Effector CD4-positive, alpha-beta T cell (primary cell): Measurements from ENCODE around the gene EPHB3.

Experiments
- DNase-seq: peaks from one replicate; pipeline ENCODE4 v3.0.0-alpha.2; 2020

The EPHB3 gene

DNA sequence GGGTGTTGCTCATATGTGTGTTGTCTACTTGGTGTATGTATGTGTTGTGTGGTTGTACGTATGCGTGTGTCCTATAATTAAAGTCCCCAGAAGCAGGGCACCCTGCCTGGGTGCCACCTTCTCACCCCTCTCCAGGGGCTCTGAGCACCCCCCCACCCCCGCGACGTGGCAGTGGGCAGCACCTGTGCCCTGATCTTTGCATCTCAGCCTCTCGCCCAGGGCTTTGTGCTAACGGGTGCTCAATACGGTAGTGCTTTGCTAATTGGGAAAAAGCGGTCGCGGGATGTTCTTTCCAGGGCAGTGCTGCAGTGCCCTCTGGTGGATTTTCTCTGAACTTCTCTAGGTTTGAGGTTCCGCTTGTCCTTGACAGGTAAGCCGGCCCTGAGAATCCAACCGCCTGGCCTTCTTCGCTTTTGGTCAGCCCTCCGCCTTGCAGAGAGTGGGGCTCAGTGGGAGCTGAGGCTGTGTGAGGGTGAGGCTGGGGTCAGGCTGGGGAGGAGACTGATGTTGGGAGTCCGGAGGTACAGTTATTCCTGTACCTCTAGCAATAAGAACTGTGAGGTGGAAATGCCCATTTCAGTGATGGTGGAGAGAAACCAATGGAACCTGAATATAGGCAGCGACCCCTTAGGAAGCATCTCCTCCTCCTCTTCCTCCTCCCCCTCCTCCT is 17.6 kb upstream of the EPHB3 start:
- peak; percentile 62 for DNase-seq

DNA sequence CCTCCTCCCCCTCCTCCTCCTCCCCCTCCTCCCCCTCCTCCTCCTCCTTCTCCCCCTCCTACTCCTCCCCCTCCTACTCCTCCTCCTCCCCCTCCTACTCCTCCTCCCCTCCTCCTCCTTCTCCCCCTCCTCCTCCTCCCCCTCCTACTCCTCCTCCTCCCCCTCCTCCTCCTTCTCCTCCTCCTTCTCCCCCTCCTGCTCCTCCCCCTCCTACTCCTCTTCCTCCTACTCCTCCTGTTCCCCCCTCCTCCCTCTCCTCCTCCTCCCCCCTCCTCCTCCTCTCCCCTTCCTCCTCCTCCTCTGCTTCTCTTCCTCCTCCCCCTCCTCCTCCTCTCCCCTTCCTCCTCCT is 17.1 kb upstream of the EPHB3 start:
- no peak for DNase-seq

GRCh38 chr3:184545769-184546168 is 15.8 kb upstream of the EPHB3 start:
- no peak for DNase-seq

- DNase-seq: no peak
Measured at GRCh38 chr3:184546252-184546651, 15.3 kb upstream of the EPHB3 start.

GRCh38 chr3:184549796-184550577 is 11.6 kb upstream of the EPHB3 start:
- no peak for DNase-seq

- DNase-seq: no peak
Measured at GRCh38 chr3:184551103-184551502, 10.5 kb upstream of the EPHB3 start.

DNA sequence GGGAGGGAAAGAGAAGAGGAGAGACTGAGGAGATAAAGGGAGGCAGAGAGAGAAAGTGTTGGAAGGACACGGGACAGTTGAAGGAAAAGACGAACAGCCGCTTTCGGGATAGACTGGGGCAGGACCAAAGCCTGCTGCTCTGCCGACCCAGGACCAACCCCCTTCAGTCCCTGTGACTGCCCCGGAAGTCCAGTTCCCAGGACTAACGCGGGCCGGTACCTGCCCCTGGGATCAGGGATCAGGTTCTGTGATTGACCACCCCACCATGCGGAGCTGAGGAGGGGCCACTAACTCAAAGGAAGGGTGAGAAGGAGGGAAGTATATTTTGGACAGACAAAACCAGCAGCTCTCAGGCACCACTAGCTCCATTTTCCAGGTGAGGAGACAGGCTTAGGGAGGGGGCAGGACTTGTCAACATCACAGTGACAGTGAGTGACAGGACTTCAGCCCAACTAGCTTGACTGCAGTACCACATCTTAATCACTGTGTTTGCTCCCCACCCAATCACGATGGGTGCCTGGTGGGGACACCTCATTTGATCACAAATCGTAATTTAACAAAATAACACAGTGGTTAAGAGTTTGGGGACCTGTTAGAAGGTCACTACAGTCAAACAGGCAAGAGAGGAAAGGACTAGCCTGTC is 9.8 kb upstream of the EPHB3 start:
- no peak for DNase-seq

- DNase-seq: no peak
Measured at GRCh38 chr3:184552296-184552695, 9.3 kb upstream of the EPHB3 start.

DNA sequence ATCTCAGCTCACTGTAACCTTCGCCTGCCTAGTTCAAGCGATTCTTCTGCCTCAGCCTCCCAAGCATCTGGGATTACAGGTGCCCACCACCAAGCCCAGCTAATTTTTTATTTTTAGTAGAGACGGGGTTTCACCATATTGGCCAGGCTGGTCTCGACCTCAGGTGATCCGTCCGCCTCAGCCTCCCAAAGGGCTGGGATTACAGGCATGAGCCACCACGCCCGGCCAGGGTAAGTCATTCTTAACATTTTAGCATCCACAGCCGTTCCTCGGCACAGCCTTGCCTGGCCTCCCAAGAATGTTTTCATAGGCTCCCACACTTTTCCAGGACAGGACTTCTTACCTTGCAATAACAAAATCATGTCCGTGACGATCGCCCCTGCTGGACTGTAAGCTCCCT is 8.7 kb upstream of the EPHB3 start:
- no peak for DNase-seq

DNA sequence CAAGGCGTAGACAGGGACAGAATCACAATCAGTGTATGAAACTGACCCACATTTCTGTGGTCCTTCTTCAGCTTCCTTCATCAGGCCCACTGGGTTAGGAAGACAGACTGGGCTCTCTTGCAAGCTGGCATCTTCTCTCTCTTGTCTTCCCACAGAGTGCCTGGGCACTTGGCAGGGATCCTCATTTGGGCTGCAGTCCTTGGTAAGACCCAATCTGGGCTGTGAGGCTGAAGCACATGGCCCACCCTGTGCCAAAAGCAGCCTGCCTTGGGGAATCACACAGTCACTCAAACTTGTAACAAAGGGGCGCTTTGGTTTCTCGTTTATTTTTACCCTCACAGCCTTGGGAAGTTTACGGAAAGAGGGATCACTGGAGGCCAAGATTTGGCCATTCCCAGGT is 8.2 kb upstream of the EPHB3 start:
- no peak for DNase-seq

DNA sequence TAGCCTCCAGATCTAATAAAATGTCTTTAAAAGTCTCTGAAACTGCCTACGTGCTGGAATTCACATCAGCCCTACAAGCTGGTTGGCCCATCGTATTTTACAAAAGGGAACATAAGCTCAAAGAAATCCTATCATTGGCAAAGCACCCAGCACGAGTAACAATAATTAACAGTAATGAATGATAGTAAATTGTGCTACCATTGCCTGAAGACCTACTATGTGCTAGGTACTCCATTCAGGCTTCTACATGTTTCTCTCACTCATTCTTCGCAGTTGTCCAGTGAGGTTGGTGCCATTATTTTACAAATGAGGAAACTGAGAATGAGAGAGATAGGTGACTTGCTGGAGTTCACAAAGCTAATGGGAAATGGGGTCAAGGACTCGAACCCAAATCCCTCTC is 7.1 kb upstream of the EPHB3 start:
- DNase-seq: no peak

GRCh38 chr3:184556582-184557347 is 4.8 kb upstream of the EPHB3 start:
- DNase-seq: no peak

DNA sequence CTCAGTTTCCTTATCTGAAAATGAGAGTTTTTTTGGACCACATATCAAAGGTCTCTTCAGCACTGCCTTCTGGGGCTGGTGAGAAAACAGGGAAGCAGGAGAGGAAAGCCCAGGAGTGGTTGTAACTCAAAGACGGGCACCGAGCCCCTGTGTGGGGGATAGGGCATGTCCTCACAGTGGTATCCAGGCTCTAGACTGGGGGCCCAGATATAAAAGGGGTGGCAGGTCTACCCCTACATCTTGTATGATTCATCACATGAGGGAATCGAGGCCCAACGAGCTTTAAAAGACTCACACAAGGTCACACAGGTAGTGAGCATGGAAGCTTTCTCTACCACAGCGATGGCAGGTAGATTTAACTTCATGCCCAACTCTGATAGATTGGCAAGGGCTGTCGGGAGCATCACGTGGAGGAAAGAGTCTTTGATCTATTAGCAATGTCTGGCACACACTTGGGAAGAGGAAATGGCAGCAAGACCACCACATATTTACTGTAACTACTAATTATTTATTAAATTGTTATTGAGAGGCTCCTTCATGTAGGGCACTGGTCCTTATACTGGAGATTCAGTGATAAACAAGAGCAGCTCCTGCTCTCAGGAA is 4.1 kb upstream of the EPHB3 start:
- DNase-seq: no peak

- no peak for DNase-seq
Measured at GRCh38 chr3:184558726-184559125, 2.9 kb upstream of the EPHB3 start.

DNA sequence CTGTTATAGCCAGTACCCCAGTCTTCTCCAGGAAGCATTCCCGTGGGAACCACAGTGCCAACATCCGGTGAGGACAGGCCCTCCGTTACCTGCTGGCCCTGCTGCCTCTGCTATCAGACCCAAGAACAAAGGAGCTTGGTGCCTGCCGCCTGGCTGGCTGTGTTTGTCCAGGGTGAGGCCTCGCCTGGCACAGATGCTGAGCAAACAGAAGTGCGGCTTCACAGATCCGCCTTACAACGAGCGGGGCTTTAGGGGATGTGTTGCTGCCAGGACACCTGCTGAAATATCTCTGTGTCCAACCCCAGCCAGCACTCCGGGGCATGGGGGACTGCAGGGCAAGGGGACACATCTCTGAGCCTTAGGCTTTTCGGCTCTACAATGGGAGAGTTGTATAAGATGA is 2.2 kb upstream of the EPHB3 start:
- DNase-seq: no peak

DNA sequence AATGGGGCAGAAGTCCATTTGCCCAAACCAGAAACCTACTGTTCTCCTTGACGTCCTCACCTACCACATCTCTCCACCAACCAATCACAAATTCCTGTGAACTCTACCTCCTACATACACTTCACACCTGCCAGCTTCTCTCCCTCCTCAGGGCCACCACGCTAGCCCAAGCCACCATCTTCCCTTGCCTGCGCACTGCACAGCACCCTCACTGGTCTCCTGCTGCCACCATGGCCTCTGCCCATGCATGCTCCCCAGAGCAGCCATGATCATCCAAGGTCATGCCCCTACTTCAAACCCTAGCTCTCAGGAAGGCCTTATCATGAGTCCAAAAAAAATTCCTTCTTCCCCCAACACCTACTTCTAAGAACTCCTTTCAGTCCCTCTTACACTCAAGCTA is 1.1 kb upstream of the EPHB3 start:
- DNase-seq: no peak

DNA sequence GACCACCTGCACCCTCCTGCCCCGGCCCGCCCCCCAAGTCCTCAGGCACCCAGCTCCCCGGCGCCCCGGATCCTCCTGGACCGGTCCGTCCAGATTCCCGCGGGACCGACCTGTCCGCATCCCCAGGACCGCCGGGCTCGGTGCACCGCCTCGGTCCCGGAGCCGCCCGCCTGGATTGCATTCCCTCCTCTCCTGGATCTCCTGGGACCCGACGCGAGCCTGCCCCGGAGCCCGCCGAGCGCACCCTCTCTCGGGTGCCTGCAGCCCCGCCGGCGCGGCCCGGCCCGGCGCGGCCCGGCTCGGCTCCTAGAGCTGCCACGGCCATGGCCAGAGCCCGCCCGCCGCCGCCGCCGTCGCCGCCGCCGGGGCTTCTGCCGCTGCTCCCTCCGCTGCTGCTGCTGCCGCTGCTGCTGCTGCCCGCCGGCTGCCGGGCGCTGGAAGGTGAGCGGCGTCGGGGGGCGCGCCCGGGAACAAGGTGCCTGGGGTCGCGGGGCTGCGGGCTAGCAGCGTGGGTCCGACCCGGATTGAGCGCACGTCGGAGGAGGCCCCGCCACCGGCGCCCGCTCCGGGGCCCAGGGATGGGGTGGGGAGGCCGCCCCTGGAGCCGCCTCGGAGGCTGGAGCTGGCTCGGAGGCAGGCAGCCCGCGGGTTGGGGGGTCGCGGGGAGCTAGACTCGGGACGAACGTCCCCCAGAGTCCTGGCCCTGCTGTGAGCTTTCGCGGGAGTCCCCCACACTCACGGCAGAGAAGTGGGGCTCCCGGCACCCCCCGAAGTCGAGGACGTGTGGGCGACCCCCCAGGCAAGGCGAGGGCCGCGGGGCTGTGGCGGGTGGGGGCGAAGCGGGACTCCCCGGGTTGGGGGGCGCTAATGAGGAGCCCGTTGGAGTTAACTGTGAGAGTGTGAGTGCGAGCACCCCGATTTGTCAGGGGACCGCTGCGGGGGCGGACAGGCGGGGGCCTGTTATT is 610 bp downstream of the EPHB3 start:
- no peak for DNase-seq

DNA sequence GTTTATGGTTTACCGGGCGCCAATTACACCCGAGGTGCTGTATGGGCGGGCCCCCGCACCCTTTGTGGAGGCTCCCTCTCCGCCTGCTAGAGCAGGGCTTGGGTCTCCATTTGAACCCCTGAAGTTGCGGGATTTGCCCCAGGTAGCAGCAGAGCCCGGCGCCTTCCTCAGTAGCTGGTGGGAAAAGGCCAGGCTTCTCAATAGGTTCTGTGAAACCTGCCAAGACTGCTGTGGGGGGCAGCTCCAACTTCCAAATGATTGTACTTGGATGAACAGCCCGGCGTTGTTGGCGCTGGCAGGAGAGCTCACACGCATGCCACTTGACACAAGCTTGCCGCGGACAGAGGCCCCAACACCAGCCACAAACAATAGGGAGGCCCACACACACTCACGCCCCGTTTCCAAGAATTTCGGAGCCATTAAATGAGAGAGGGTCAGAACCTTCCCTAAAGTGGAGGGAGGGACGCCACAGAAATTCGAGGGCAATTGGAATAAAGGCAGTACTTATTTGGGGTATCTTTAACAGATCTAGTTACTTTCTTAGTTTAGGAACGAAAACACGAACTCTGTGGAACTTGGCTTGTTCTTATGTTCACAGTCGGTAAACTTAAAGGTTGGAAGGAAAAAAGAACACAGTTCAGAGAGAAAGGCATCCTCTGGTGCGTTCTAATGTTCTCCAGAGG is 1.4 kb downstream of the EPHB3 start:
- no peak for DNase-seq

GRCh38 chr3:184563561-184563925 is 2.0 kb downstream of the EPHB3 start:
- DNase-seq: no peak

DNA sequence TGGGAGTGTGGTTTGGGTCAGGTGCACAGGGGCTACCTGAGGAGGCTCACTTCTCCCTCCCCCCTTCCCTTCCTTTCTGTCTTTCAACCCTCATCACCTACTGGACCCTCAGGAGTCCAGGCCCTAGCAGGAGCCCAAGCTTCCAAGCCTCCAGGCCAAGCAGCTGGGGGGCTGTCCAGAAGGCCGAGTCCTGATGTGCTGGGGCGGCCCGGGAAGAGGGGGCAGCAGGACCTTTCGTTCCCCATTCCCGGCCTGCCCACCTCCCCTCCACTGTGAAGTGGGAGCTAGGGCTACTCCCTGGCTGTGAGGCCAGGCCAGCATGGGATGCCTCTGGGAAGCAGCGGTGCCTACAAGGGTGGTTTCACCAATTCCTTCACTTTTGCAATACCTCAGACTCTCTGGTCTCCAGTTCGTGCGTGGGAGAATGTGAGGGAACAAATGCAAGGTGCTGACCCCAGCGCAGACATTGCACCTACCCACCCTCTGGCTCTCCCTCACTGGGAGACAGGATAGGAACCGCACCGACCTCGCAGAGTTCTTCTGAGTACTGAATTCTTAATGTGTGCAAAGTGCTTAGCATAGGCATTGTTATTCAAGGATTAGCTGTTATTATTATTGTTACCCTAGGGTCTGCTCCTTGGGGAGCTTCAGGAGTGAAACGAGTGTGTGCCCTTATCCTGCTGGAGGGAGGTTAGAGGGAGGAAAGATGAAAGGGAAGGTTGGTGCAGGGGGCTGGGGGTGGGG is 2.5 kb downstream of the EPHB3 start:
- no peak for DNase-seq
